Measurements from ENCODE around the gene TOGARAM2. TPM values are rescaled to one million over a fixed set of nuclear protein-coding genes. Genes with fewer than 3 reads are reported as not detected.

The TOGARAM2 gene
- total and polyA plus RNA-seq, 2 of the 13 experiments (the other 11 are each of a cell fraction or from before 2014, with no cell fraction given): under 0.01 to 0.05 TPM

- WGBS (ENCODE audit: low lambda C conversion rate): 23% methylated on average over 9 of the region's 9 CpGs
- H3K4me2 ChIP-seq (ENCODE audit: low read depth, low read length): no peak overlapping the region
- no peaks in the 10 kb centered on the region for H3K9me3 ChIP-seq (ENCODE audit: low read length)
- no TSS peak for BruUV-seq (replicated peaks)
- FAIRE-seq: peak; percentile 78
- no peaks in the 10 kb centered on the region for H4K20me1 ChIP-seq (ENCODE audit: insufficient read depth, low read length)
- ChIA-PET CTCF (ENCODE audit: low intra/inter-chr PET ratio, low total read pairs) (interaction anchor here (1.1 to 2.3 kb wide), 4 partner anchors 137 to 1068 kb away, joined by 3 to 111 read pairs (median 6); no protein-coding TSS in a partner anchor), POLR2A (no interaction called here)
- peak; percentile 70 for ATAC-seq
- no peaks in the 10 kb centered on the region for H3K79me2 ChIP-seq (ENCODE audit: insufficient read depth, low read length)
- no peaks in the 10 kb centered on the region for H3K36me3 ChIP-seq (replicated peaks in 1 of 2; ENCODE audit: control insufficient read depth in 1 of 2, insufficient read depth in 2 of 2, low read length in 2 of 2)
- in situ Hi-C loops (cut with HindIII; ENCODE audit: extremely low pct_ligation_motif_present, low pct_unique_long_range_greater_than_20kb) (loop anchor here (5.0 to 25.0 kb wide), 2 partner anchors 234 to 1104 kb away; no protein-coding TSS in a partner anchor), intact Hi-C loops (cut with micrococcal nuclease; ENCODE audit: unreplicated experiment) (loop anchor here (1.0 to 10.0 kb wide), 5 partner anchors 137 to 886 kb away; no protein-coding TSS in a partner anchor)
- no peak overlapping the region for H3K9ac ChIP-seq (ENCODE audit: insufficient read depth, low read depth, low read length)
- peaks cover 18% of the 10 kb centered on the region for H3K4me1 ChIP-seq (ENCODE audit: insufficient read depth, low read length)
- peaks cover 0 to 8% of the 10 kb centered on the region in 2 experiments; a peak in 2 of 5 replicates for H3K27me3 ChIP-seq (ENCODE audit: control insufficient read depth in 1 of 2, insufficient read depth in 2 of 2, low read length in 2 of 2)
- no peak overlapping the region for H3K27ac ChIP-seq (ENCODE audit: extremely low read length, insufficient read depth, low read length)
- no peak overlapping the region for H3K4me3 ChIP-seq (replicated peaks in 1 of 3; ENCODE audit: insufficient read depth in 1 of 3, low read depth in 2 of 3, low read length in 3 of 3)
- peak; percentile 70 for DNase-seq (ENCODE audit: low spot score)
- no peak overlapping the region for H2AFZ ChIP-seq (ENCODE audit: low read length)
- peak; percentile 64 for TF ChIP-seq ZNF501 (CRISPR knock-in tag; IDR thresholded peaks at IDR 0.05)
- peak; percentile 92 for TF ChIP-seq STAG1 (CRISPR knock-in tag; IDR thresholded peaks at IDR 0.05)
- TF ChIP-seq, protein P1, sequence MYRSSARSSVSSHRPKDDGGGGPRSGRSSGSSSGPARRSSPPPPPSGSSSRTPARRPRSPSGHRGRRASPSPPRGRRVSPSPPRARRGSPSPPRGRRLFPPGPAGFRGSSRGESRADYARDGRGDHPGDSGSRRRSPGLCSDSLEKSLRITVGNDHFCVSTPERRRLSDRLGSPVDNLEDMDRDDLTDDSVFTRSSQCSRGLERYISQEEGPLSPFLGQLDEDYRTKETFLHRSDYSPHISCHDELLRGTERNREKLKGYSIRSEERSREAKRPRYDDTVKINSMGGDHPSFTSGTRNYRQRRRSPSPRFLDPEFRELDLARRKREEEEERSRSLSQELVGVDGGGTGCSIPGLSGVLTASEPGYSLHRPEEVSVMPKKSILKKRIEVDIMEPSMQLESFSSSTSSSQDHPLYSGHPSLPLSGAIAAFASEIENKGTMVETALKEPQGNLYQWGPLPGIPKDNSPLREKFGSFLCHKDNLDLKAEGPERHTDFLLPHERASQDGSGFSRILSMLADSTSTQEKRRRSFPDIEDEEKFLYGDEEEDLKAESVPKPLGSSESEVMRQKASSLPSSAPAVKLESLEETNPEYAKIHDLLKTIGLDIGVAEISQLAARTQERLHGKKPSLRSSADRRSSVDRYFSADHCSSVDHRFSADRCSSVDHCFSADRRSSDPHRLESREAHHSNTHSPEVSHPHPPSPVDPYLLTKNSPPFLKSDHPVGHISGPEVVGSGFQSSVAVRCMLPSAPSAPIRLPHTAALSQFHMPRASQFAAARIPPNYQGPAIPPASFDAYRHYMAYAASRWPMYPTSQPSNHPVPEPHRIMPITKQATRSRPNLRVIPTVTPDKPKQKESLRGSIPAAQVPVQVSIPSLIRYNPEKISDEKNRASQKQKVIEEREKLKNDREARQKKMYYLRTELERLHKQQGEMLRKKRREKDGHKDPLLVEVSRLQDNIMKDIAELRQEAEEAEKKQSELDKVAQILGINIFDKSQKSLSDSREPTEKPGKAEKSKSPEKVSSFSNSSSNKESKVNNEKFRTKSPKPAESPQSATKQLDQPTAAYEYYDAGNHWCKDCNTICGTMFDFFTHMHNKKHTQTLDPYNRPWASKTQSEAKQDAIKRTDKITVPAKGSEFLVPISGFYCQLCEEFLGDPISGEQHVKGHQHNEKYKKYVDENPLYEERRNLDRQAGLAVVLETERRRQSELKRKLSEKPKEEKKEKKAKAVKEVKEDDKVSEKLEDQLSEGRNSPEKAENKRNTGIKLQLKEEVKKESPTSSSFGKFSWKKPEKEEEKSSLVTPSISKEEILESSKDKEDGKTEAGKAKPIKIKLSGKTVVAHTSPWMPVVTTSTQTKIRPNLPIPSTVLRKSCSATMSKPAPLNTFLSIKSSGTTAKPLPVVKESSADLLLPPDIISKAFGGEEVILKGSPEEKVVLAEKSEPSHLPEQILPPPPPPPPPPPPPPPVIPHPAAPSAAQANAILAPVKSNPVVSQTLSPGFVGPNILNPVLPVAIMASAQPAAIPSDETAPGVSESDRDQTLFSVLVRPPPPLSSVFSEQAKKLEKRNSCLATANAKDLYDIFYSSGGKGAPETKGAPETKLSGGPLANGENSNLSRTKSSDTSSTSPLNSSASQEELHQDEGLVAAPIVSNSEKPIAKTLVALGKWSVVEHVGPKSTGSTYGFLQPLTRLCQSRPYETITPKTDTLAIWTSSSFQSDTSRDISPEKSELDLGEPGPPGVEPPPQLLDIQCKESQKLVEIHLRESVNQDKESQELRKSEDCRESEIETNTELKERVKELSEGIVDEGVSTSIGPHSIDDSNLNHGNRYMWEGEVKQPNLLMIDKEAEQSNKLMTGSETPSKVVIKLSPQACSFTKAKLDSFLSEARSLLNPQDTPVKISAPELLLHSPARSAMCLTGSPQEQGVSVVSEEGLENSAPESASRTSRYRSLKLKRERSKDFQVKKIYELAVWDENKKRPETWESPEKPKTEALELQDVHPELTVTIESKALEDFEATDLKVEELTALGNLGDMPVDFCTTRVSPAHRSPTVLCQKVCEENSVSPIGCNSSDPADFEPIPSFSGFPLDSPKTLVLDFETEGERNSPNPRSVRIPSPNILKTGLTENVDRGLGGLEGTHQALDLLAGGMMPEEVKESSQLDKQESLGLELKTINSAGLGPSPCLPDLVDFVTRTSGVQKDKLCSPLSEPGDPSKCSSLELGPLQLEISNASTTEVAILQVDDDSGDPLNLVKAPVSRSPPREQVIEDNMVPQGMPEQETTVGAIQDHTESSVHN (CRISPR knock-in tag; IDR thresholded peaks at IDR 0.05): 0 out of 2 replicates have a peak, but pooled peaks have one; percentile 36
- TF ChIP-seq, protein P2, sequence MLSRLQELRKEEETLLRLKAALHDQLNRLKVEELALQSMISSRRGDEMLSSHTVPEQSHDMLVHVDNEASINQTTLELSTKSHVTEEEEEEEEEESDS (CRISPR knock-in tag; IDR thresholded peaks at IDR 0.05; ENCODE audit: borderline replicate concordance): 0 out of 2 replicates have a peak, but pooled peaks have one; percentile 47
- TF ChIP-seq SMC3 (IDR thresholded peaks at IDR 0.05; ENCODE audit: low read length): peak; percentile 95
- TF ChIP-seq RAD21 (CRISPR knock-in tag; IDR thresholded peaks at IDR 0.05): peak; percentile 89
- no peak for TF ChIP-seq IKZF1 (IDR thresholded peaks at IDR 0.05)
- TF ChIP-seq, protein P3, sequence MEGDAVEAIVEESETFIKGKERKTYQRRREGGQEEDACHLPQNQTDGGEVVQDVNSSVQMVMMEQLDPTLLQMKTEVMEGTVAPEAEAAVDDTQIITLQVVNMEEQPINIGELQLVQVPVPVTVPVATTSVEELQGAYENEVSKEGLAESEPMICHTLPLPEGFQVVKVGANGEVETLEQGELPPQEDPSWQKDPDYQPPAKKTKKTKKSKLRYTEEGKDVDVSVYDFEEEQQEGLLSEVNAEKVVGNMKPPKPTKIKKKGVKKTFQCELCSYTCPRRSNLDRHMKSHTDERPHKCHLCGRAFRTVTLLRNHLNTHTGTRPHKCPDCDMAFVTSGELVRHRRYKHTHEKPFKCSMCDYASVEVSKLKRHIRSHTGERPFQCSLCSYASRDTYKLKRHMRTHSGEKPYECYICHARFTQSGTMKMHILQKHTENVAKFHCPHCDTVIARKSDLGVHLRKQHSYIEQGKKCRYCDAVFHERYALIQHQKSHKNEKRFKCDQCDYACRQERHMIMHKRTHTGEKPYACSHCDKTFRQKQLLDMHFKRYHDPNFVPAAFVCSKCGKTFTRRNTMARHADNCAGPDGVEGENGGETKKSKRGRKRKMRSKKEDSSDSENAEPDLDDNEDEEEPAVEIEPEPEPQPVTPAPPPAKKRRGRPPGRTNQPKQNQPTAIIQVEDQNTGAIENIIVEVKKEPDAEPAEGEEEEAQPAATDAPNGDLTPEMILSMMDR (CRISPR knock-in tag; IDR thresholded peaks at IDR 0.05): peak; percentile 83
- TF ChIP-seq PRDM10 (CRISPR knock-in tag; IDR thresholded peaks at IDR 0.05; ENCODE audit: low read depth): 0 out of 2 replicates have a peak, but pooled peaks have one; percentile 30
Measured at GRCh38 chr2:28958689-28959088, 22.4 kb upstream of the TOGARAM2 start.

All from HepG2 (cell line).